ENCODE measurements around the gene HSBP1. TPM values are rescaled to one million over a fixed set of nuclear protein-coding genes. Genes with fewer than 3 reads are reported as not detected.

The HSBP1 gene
- total and polyA plus RNA-seq, 2 of the 8 experiments (the other 6 are each of a cell fraction or from before 2014, with no cell fraction given): 78.4 to 219 TPM

- no peak for TF ChIP-seq ATF2 (IDR thresholded peaks at IDR 0.05; ENCODE audit: low read length)
- no peak for TF ChIP-seq SUZ12 (IDR thresholded peaks at IDR 0.05; ENCODE audit: low read length)
- TF ChIP-seq HDAC2 (IDR thresholded peaks at IDR 0.05; ENCODE audit: borderline replicate concordance in 1 of 2, low read depth in 2 of 2, low read length in 2 of 2): no peak
- TF ChIP-seq POLR2A (IDR thresholded peaks at IDR 0.05; ENCODE audit: control extremely low read depth in 1 of 2, low read depth in 2 of 2, low read length in 2 of 2): no peak
- TF ChIP-seq SAP30 (IDR thresholded peaks at IDR 0.05; ENCODE audit: insufficient read depth, insufficient replicate concordance, low read length): no peak
- TF ChIP-seq SP2 (IDR thresholded peaks at IDR 0.05; ENCODE audit: low read length): no peak
Measured at GRCh38 chr16:83810901-83811300, 3.1 kb downstream of the HSBP1 start (continued).

All from H1 (cell line).